GM23248 (cell line): ENCODE measurements around the gene CFTR.

Experiments used
- EZH2 ChIP-seq: fragments of 200-600 bp; sonication (generic); IDR thresholded peaks from 2 replicates; pipeline ENCODE4 v1.6.1; 2018; ENCODE audit warnings: antibody characterized with exemption, mild to moderate bottlenecking; ENCODE audit not compliant: insufficient read depth, poor library complexity, severe bottlenecking
- EZH2phosphoT487 ChIP-seq: fragments of 200-600 bp; sonication (generic); IDR thresholded peaks from 2 replicates; pipeline ENCODE4 v1.6.1; 2018; ENCODE audit warnings: antibody characterized with exemption, moderate library complexity, mild to moderate bottlenecking, low read depth; ENCODE audit not compliant: insufficient read depth

GRCh38 chr7:117664047-117664446 lies 184.2 kb downstream of the CFTR start:
- TF ChIP-seq EZH2phosphoT487 (no peak), EZH2 (no peak)
